ENCODE measurements around the gene MCTP2. TPM values are rescaled to one million over a fixed set of nuclear protein-coding genes. Genes with fewer than 3 reads are reported as not detected.
A peak's percentile ranks its signal among the peaks of the same experiment; 100 is the strongest.

Gene MCTP2
- polyA plus RNA-seq, 1 donor, result 22.3 TPM

- DNase-seq, result no peak
Measured at GRCh38 chr15:94398001-94398400, 166.6 kb downstream of the MCTP2 start.

- no peak for DNase-seq
Measured at GRCh38 chr15:94400526-94401298, 169.4 kb downstream of the MCTP2 start.

GRCh38 chr15:94403331-94403730 is 172.0 kb downstream of the MCTP2 start:
- no peak for DNase-seq

GRCh38 chr15:94404733-94405283 is 173.4 kb downstream of the MCTP2 start:
- DNase-seq, result no peak

- DNase-seq, result no peak
Measured at GRCh38 chr15:94411285-94411684, 179.9 kb downstream of the MCTP2 start.

GRCh38 chr15:94411846-94412245 is 180.5 kb downstream of the MCTP2 start:
- no peak for DNase-seq

GRCh38 chr15:94412979-94413746 is 181.8 kb downstream of the MCTP2 start:
- peak; percentile 77 for DNase-seq

GRCh38 chr15:94414916-94415315 is 183.6 kb downstream of the MCTP2 start:
- no peak for DNase-seq

- no peak for DNase-seq
Measured at GRCh38 chr15:94416267-94416666, 184.9 kb downstream of the MCTP2 start.

GRCh38 chr15:94416820-94417219 is 185.5 kb downstream of the MCTP2 start:
- DNase-seq, result no peak

GRCh38 chr15:94417501-94418293 is 186.3 kb downstream of the MCTP2 start:
- DNase-seq, result no peak

GRCh38 chr15:94421706-94422105 is 190.3 kb downstream of the MCTP2 start:
- no peak for DNase-seq

- DNase-seq, result no peak
Measured at GRCh38 chr15:94432279-94432678, 200.9 kb downstream of the MCTP2 start.

GRCh38 chr15:94439158-94439557 is 207.8 kb downstream of the MCTP2 start:
- DNase-seq, result no peak

- DNase-seq, result no peak
Measured at GRCh38 chr15:94441760-94442159, 210.4 kb downstream of the MCTP2 start.

- no peak for DNase-seq
Measured at GRCh38 chr15:94442480-94442879, 211.1 kb downstream of the MCTP2 start.

GRCh38 chr15:94443186-94443585 is 211.8 kb downstream of the MCTP2 start:
- DNase-seq, result no peak

- no peak for DNase-seq
Measured at GRCh38 chr15:94445566-94446160, 214.3 kb downstream of the MCTP2 start.

GRCh38 chr15:94446441-94446840 is 215.1 kb downstream of the MCTP2 start:
- no peak for DNase-seq

GRCh38 chr15:94451466-94451865 is 220.1 kb downstream of the MCTP2 start:
- DNase-seq, result no peak

GRCh38 chr15:94453227-94453988 is 222.0 kb downstream of the MCTP2 start:
- no peak for DNase-seq
